ENCODE results near the gene FBXO46. TPM values are rescaled to one million over a fixed set of nuclear protein-coding genes. Genes with fewer than 3 reads are reported as not detected.

The FBXO46 gene
- total and polyA plus RNA-seq, 2 of the 4 experiments (the other 2 are of a cell fraction), result 3.0 to 6.8 TPM

- Histone ChIP-seq H3K23ac (ENCODE audit: low read depth, low read length) (peak overlapping the region; percentile 73; the same call in 1 of the 2 replicates), H2AFZ (replicated peaks; ENCODE audit: low read length, poor library complexity) (peak overlapping the region; percentile 95), H2BK15ac (ENCODE audit: low read depth, low read length) (peak overlapping the region; percentile 13; the same call in 1 of the 3 replicates), H3K9ac (ENCODE audit: low read depth, low read length) (peak overlapping the region; percentile 71), H3K4me2 (ENCODE audit: low read depth, low read length) (peak overlapping the region; percentile 82), H3K56ac (ENCODE audit: extremely low read depth, insufficient read depth, low read length) (peak overlapping the region; percentile 81), H2AK5ac (ENCODE audit: low read depth, low read length) (peak overlapping the region; percentile 93), H2BK5ac (ENCODE audit: low read depth, low read length, poor library complexity, severe bottlenecking) (peak overlapping the region; percentile 91), H3K79me1 (ENCODE audit: low read depth in 1 of 2, low read length in 2 of 2) (peaks cover 23 to 83% of the 10 kb centered on the region in 2 experiments), H4K91ac (ENCODE audit: insufficient read depth, low read depth, low read length) (peak overlapping the region; percentile 92), H3K4ac (ENCODE audit: low read depth, low read length) (peak overlapping the region; percentile 93), H3K36me3 (ENCODE audit: control insufficient read depth, insufficient read depth, low read length) (peaks cover 7% of the 10 kb centered on the region), H4K8ac (ENCODE audit: low read depth in 2 of 2, low read length in 2 of 2) (peak overlapping the region; percentile 5 to 88), H3K14ac (replicated peaks; ENCODE audit: low read depth, low read length) (peak overlapping the region; percentile 95), H3K4me1 (ENCODE audit: control insufficient read depth, insufficient read depth, low read length) (peaks cover 9% of the 10 kb centered on the region), H3K4me3 (ENCODE audit: insufficient read depth, low read depth, low read length) (peak overlapping the region; percentile 41), H2AK9ac (replicated peaks; ENCODE audit: low read depth, low read length, poor library complexity) (peak overlapping the region; percentile 98), H3K9me3 (ENCODE audit: control insufficient read depth, insufficient read depth, low read length) (no peaks in the 10 kb centered on the region), H3K9me1 (ENCODE audit: insufficient read depth, low read length) (0 out of 2 replicates have a peak, but pooled peaks cover 3% of the 10 kb centered on the region), H4K5ac (ENCODE audit: low read depth, low read length) (peak overlapping the region; percentile 84), H2BK20ac (ENCODE audit: low read depth, low read length) (peak overlapping the region; percentile 21), H3K18ac (ENCODE audit: low read depth, low read length) (peak overlapping the region; percentile 49), H4K20me1 (ENCODE audit: insufficient read depth, low read length) (0 out of 2 replicates have a peak, but pooled peaks cover under 1% of the 10 kb centered on the region), H3K27me3 (ENCODE audit: control insufficient read depth, insufficient read depth, low read length) (no peaks in the 10 kb centered on the region), H2BK120ac (ENCODE audit: low read depth, low read length) (peak overlapping the region; percentile 84), H3K27ac (ENCODE audit: insufficient read depth, low read length) (peak overlapping the region; percentile 93)
- intact Hi-C loops (cut with micrococcal nuclease), result loop anchor here (1.0 kb wide), 1 partner anchor 52 kb away; no protein-coding TSS in a partner anchor
- WGBS, 2 experiments (ENCODE audit: extremely low coverage in 2 of 2, insufficient read length in 1 of 2), result 63% methylated on average over 4 of the region's 12 CpGs; no CpG with 5 or more reads in 1 of the 2 experiments
- no TSS peak for BruUV-seq (replicated peaks)
- ChIA-PET CTCF (interaction anchor here (2.0 kb wide), 1 partner anchor 26 kb away, joined by 10 read pairs; the partner anchor contains the start of genes QPCTL and SNRPD2), POLR2A (ENCODE audit: unreplicated experiment) (interaction anchor here (0.7 kb wide), 1 partner anchor 51 kb away, joined by 3 read pairs; the partner anchor contains the start of gene SIX5)
- TF ChIP-seq MXI1 (IDR thresholded peaks at IDR 0.05; ENCODE audit: borderline replicate concordance, low read depth, low read length), result no peak
- in situ Hi-C loops (cut with MboI; ENCODE audit: low sequenced_read_pairs), result no loop called here
- no peak for DNase-seq
- no peak for ATAC-seq (ENCODE audit: low read depth)
- dilution Hi-C loops (cut with HindIII; ENCODE audit: low sequenced_read_pairs, unreplicated experiment), result no loop called here
Observed at GRCh38 chr19:45717983-45718650, 12.6 kb downstream of the FBXO46 start.

Data from IMR-90 (cell line).